RWPE2 (cell line): Measurements from ENCODE around the gene QRFP.
A peak's percentile ranks its signal among the peaks of the same experiment; 100 is the strongest.

Source experiments
- ATAC-seq: fragments of 200-7000 bp; cut with Tn5 transposase; 3 replicates; pipeline ENCODE4 v1.9.1; 2021; ENCODE audit warnings: low read depth
- DNase-seq: peaks from one replicate; pipeline ENCODE4 v3.0.0-alpha.2; 2020; ENCODE audit warnings: low spot score
- H3K27ac ChIP-seq: fragments of 450-650 bp; 2 replicates; pipeline ENCODE4 v1.5.1; 2017; ENCODE audit warnings: mild to moderate bottlenecking; ENCODE audit not compliant: poor library complexity, severe bottlenecking
- H3K27me3 ChIP-seq: fragments of 250-450 bp; sonication (Bioruptor Pico); 2 replicates; pipeline ENCODE4 v1.5.1; 2021; ENCODE audit warnings: mild to moderate bottlenecking, moderate library complexity; ENCODE audit not compliant: insufficient read depth, poor library complexity, severe bottlenecking
- H3K36me3 ChIP-seq: fragments of 250-450 bp; sonication (Bioruptor Pico); 2 replicates; pipeline ENCODE4 v1.5.1; 2020; ENCODE audit warnings: low read depth, mild to moderate bottlenecking, moderate library complexity
- H3K4me1 ChIP-seq: fragments of 250-450 bp; sonication (Bioruptor Pico); 2 replicates; pipeline ENCODE4 v1.5.1; 2021; ENCODE audit warnings: mild to moderate bottlenecking, moderate library complexity; ENCODE audit not compliant: insufficient read depth, poor library complexity, severe bottlenecking
- H3K4me3 ChIP-seq: fragments of 250-450 bp; sonication (Bioruptor Pico); 2 replicates; pipeline ENCODE4 v1.5.1; 2021; ENCODE audit warnings: mild to moderate bottlenecking, moderate library complexity; ENCODE audit not compliant: severe bottlenecking
- H3K9me3 ChIP-seq: fragments of 250-450 bp; sonication (Bioruptor Pico); 2 replicates; pipeline ENCODE4 v1.5.1; 2021; ENCODE audit warnings: mild to moderate bottlenecking, moderate library complexity; ENCODE audit not compliant: severe bottlenecking
- TF ChIP-seq, protein P1 (sequence below): fragments of 450-650 bp; IDR thresholded peaks from one replicate; pipeline ENCODE4 v1.5.1; 2017; ENCODE audit warnings: mild to moderate bottlenecking, moderate library complexity; ENCODE audit not compliant: poor library complexity, severe bottlenecking

The QRFP gene

DNA sequence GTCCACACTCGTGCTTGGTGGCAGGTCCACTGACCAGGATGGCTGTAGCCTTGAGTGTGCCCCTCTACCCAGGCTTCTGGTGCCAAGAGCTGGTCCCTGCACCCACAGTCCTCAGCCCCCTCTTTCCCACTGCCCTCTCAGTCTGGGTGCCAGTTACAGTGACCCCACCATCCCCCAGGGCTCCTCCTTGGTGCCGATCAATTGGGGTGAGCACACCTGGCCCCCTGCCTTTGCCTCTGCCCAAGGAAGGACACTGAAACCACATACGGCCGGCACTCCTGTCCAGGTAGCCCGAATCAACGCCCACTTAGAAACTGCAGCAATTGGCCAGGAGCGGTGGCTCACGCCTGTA is 18.5 kb upstream of the QRFP start:
- Histone ChIP-seq H3K27ac (no peak overlapping the region), H3K4me1 (no peaks in the 10 kb centered on the region), H3K4me3 (no peak overlapping the region), H3K36me3 (no peaks in the 10 kb centered on the region), H3K27me3 (no peaks in the 10 kb centered on the region), H3K9me3 (peaks cover 6% of the 10 kb centered on the region)
- TF ChIP-seq, protein P1, sequence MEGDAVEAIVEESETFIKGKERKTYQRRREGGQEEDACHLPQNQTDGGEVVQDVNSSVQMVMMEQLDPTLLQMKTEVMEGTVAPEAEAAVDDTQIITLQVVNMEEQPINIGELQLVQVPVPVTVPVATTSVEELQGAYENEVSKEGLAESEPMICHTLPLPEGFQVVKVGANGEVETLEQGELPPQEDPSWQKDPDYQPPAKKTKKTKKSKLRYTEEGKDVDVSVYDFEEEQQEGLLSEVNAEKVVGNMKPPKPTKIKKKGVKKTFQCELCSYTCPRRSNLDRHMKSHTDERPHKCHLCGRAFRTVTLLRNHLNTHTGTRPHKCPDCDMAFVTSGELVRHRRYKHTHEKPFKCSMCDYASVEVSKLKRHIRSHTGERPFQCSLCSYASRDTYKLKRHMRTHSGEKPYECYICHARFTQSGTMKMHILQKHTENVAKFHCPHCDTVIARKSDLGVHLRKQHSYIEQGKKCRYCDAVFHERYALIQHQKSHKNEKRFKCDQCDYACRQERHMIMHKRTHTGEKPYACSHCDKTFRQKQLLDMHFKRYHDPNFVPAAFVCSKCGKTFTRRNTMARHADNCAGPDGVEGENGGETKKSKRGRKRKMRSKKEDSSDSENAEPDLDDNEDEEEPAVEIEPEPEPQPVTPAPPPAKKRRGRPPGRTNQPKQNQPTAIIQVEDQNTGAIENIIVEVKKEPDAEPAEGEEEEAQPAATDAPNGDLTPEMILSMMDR, result no peak
- ATAC-seq, result no peak
- DNase-seq, result no peak

DNA sequence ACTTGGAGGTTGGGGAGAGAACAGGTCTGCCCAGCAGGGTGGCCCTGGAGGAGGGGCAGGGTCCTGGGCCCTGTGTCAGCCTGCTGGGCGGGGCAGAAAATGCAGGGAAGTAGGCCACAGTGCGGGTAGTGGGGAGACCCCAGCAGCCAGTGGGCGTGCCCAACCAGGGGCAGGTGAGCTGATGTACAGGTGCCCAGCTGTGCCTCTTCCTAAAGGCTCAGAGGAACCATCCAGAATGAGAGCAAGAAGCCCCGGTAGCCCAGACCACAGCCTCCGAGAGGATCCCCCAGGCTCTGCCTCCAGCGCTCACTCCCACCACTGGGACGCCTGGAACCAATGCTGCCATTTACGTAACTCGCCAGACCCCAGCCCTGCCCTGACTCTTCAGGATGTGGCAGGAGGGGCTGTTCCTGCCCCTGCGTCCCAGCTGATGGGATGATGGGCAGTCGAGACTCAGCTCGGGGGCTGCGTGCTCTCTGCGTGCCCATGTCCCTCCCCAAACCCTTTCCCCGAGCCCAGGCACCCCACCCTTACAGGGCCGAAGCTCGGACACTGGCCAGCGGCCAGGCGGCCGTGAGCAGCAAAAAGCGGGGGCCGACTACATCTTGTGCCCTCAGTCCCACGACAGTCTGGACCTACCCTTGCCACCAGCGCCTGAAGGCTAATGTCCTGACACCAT is 17.9 kb upstream of the QRFP start:
- no peak for ATAC-seq
- Histone ChIP-seq H3K9me3 (peaks cover 6% of the 10 kb centered on the region), H3K4me1 (no peaks in the 10 kb centered on the region), H3K27ac (no peak overlapping the region), H3K27me3 (no peaks in the 10 kb centered on the region), H3K36me3 (no peaks in the 10 kb centered on the region), H3K4me3 (no peak overlapping the region)
- no peak for DNase-seq
- TF ChIP-seq, protein P1, result no peak

DNA sequence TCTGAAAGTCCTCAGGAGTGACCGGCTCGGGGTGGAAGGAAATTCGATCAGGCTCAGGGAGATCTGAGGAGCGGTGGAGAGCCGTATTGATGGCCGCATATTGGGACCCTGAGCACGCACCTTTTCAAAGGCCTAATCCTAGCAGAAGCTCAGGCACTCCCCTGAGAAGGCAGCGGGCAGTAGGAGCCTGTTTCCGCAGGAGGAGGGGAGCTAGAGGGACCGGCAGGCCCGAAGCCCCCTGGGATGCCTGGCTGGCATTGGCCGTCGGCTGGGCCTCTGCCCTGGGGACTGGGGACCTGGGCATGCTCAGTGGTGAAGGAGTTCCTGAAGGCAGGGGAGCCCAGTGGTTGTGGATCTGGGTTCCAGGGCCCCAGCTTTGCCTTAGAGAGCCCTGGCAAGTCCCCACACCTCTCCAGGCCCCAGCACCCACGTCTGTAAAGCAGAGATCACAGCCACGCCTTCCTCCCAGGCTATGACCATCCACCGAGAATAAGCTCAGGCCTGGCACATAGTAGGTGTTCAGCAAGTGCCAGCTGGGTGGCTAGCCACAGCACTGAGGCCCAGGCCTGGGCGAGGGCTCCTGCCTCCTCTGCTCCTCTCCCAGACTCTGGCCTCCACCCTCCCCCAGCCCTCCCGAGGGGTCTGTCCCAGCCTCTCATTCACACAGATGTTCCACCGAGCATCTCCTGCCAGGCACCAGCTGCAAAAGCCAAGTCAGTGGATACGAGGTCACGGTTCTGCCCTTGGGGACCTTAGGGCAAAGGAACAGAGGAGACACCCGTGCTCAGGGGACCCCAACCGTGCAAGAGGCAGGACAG is 17.2 kb upstream of the QRFP start:
- Histone ChIP-seq H3K4me3 (peak overlapping the region; percentile 5), H3K9me3 (peaks cover 6% of the 10 kb centered on the region), H3K27me3 (no peaks in the 10 kb centered on the region), H3K36me3 (no peaks in the 10 kb centered on the region), H3K27ac (peak overlapping the region; percentile 50), H3K4me1 (no peaks in the 10 kb centered on the region)
- TF ChIP-seq, protein P1, result no peak
- DNase-seq (no peak), ATAC-seq (no peak)

DNA sequence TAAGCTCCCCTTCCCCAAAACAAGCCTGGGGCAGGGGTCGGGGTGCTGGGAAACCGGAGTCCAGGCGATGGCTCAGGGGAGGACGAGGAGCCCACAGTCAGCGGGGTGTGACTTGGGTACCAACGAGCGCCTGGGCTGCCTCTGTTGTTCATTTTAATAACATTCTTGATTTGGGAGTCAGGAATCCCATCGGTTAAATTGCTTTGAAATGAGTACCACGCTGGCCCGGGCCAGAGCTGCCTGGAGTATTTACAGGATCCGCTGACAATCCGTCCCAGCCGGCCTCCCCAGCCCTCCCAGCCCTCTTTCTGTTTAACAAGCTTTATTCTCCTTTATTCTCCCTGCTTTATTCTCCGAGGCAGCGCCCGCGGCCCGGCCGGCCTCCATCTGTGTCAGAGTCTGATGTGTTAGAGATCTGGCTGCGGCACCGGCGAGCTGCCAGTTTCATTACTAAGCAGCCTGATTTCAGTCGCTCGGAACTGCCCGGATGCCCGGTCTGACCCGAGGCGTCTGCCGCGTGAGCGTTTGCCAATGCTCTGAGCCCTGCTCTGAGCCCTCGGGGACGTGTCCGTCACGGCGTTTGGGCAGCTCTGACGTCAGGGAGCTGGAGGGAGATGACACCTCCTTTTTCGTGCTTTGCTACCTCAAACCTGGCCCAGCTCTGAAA is 16.5 kb upstream of the QRFP start:
- TF ChIP-seq, protein P1, result no peak
- Histone ChIP-seq H3K4me1 (no peaks in the 10 kb centered on the region), H3K36me3 (no peaks in the 10 kb centered on the region), H3K9me3 (peaks cover 6% of the 10 kb centered on the region), H3K27me3 (no peaks in the 10 kb centered on the region), H3K27ac (peak overlapping the region; percentile 50), H3K4me3 (peak overlapping the region; percentile 5)
- DNase-seq (peak; percentile 84), ATAC-seq (peak; percentile 83)
